GM12864 (cell line): ENCODE data around the gene TPPP3.
"Not testable (repeated sequence)": the region's sequence is repeated elsewhere in the genome, so short reads cannot be mapped to it uniquely, and the experiment has no call there.

Experiments
- DNase-seq: peaks from one replicate; pipeline ENCODE4 v3.0.0-alpha.2; 2011; ENCODE audit warnings: low read depth
- H3K4me3 ChIP-seq: 2 replicates; pipeline ENCODE4 v1.5.1; 2011; ENCODE audit warnings: mild to moderate bottlenecking, low read depth, low read length, control low read depth
- CTCF ChIP-seq: IDR thresholded peaks from 2 replicates; pipeline ENCODE4 v1.5.1; 2011; ENCODE audit warnings: low read depth, mild to moderate bottlenecking, moderate library complexity, low read length, control low read depth, inconsistent platforms; ENCODE audit errors: missing control alignments

The TPPP3 gene

GRCh38 chr16:67383284-67383683 is 10.0 kb downstream of the TPPP3 start:
- H3K4me3 ChIP-seq: no peak overlapping the region
- no peak for DNase-seq
- TF ChIP-seq CTCF: no peak

- TF ChIP-seq CTCF: no peak
- no peak overlapping the region for H3K4me3 ChIP-seq
- no peak for DNase-seq
Measured at GRCh38 chr16:67378642-67379041, 14.7 kb downstream of the TPPP3 start.

- not testable (repeated sequence) for DNase-seq, H3K4me3 ChIP-seq
Measured at GRCh38 chr16:67376012-67376411, 17.3 kb downstream of the TPPP3 start.

- DNase-seq: no peak
- H3K4me3 ChIP-seq: no peak overlapping the region
- peak; percentile 34 for TF ChIP-seq CTCF
Measured at GRCh38 chr16:67372664-67373063, 20.6 kb downstream of the TPPP3 start.

GRCh38 chr16:67370661-67371060 is 22.6 kb downstream of the TPPP3 start:
- no peak for TF ChIP-seq CTCF
- H3K4me3 ChIP-seq: no peak overlapping the region
- DNase-seq: no peak

GRCh38 chr16:67364600-67365235 is 28.6 kb downstream of the TPPP3 start:
- no peak for TF ChIP-seq CTCF
- no peak for DNase-seq

GRCh38 chr16:67361038-67361437 is 32.3 kb downstream of the TPPP3 start:
- no peak for TF ChIP-seq CTCF
- H3K4me3 ChIP-seq: no peak overlapping the region
- DNase-seq: no peak

More at GRCh38 chr16:67364600-67365235, 28.6 kb downstream of the TPPP3 start:
- H3K4me3 ChIP-seq: no peak overlapping the region

- DNase-seq, H3K4me3 ChIP-seq: not testable (repeated sequence)
Measured at GRCh38 chr16:67359540-67360269, 33.6 kb downstream of the TPPP3 start.
